ENCODE measurements around the gene SPATA13.

Gene SPATA13

GRCh38 chr13:24253520-24254145, 93.1 kb downstream of the SPATA13 start:
- no peak for TF ChIP-seq CTCF (IDR thresholded peaks at IDR 0.05; ENCODE audit: low read depth, low read length, missing control alignments)
- H3K4me3 ChIP-seq (ENCODE audit: low read depth, low read length) = no peak overlapping the region
- DNase-seq (ENCODE audit: low read depth) = no peak

- DNase-seq (ENCODE audit: low read depth) = no peak
- H3K4me3 ChIP-seq (ENCODE audit: low read depth, low read length) = no peak overlapping the region
- TF ChIP-seq CTCF (IDR thresholded peaks at IDR 0.05; ENCODE audit: low read depth, low read length, missing control alignments) = no peak
Measured at GRCh38 chr13:24254146-24254841, 93.8 kb downstream of the SPATA13 start.

- TF ChIP-seq CTCF (IDR thresholded peaks at IDR 0.05; ENCODE audit: low read depth, low read length, missing control alignments) = no peak
- no peak for DNase-seq (ENCODE audit: low read depth)
- no peak overlapping the region for H3K4me3 ChIP-seq (ENCODE audit: low read depth, low read length)
Measured at GRCh38 chr13:24257497-24257896, 97.0 kb downstream of the SPATA13 start.

GRCh38 chr13:24261566-24261965, 101.0 kb downstream of the SPATA13 start:
- H3K4me3 ChIP-seq (ENCODE audit: low read depth, low read length) = no peak overlapping the region
- TF ChIP-seq CTCF (IDR thresholded peaks at IDR 0.05; ENCODE audit: low read depth, low read length, missing control alignments) = no peak
- DNase-seq (ENCODE audit: low read depth) = no peak

GRCh38 chr13:24263632-24264031, 103.1 kb downstream of the SPATA13 start:
- no peak for DNase-seq (ENCODE audit: low read depth)
- no peak for TF ChIP-seq CTCF (IDR thresholded peaks at IDR 0.05; ENCODE audit: low read depth, low read length, missing control alignments)
- H3K4me3 ChIP-seq (ENCODE audit: low read depth, low read length) = no peak overlapping the region

- TF ChIP-seq CTCF (IDR thresholded peaks at IDR 0.05; ENCODE audit: low read depth, low read length, missing control alignments) = no peak
- DNase-seq (ENCODE audit: low read depth) = no peak
Measured at GRCh38 chr13:24264976-24265375, 104.5 kb downstream of the SPATA13 start.

GRCh38 chr13:24265453-24265852, 104.9 kb downstream of the SPATA13 start:
- H3K4me3 ChIP-seq (ENCODE audit: low read depth, low read length) = no peak overlapping the region
- no peak for TF ChIP-seq CTCF (IDR thresholded peaks at IDR 0.05; ENCODE audit: low read depth, low read length, missing control alignments)

More at GRCh38 chr13:24264976-24265375, 104.5 kb downstream of the SPATA13 start:
- H3K4me3 ChIP-seq (ENCODE audit: low read depth, low read length) = no peak overlapping the region

More at GRCh38 chr13:24265453-24265852, 104.9 kb downstream of the SPATA13 start:
- no peak for DNase-seq (ENCODE audit: low read depth)
